ENCODE results near the gene DDIT3.
A peak's percentile ranks its signal among the peaks of the same experiment; 100 is the strongest.

Gene DDIT3

DNA sequence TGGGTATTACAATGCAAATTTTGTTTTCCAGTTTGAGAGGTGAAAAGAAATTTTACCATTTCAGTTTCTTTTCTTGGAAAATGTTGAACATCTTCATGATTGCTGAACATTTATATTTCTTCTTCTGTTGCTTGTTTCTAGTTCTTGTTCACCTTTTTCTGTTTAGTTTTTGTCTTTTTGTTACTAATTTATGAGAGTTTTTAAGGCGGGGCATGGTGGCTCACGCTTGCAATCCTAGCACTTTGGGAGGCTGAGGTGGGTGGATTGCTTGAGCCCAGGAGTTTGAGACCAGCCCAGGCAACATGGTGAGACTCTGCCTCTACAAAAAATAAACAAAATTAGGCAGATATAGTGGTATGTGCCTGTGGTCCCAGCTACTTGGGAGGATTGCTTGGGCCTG is 40.2 kb upstream of the DDIT3 start:
- peaks cover 20% of the 10 kb centered on the region for H3K27me3 Mint-ChIP-seq (ENCODE audit: low read depth, poor library complexity)
- H3K4me1 Mint-ChIP-seq = no peaks in the 10 kb centered on the region
- TF ChIP-seq, protein P1, sequence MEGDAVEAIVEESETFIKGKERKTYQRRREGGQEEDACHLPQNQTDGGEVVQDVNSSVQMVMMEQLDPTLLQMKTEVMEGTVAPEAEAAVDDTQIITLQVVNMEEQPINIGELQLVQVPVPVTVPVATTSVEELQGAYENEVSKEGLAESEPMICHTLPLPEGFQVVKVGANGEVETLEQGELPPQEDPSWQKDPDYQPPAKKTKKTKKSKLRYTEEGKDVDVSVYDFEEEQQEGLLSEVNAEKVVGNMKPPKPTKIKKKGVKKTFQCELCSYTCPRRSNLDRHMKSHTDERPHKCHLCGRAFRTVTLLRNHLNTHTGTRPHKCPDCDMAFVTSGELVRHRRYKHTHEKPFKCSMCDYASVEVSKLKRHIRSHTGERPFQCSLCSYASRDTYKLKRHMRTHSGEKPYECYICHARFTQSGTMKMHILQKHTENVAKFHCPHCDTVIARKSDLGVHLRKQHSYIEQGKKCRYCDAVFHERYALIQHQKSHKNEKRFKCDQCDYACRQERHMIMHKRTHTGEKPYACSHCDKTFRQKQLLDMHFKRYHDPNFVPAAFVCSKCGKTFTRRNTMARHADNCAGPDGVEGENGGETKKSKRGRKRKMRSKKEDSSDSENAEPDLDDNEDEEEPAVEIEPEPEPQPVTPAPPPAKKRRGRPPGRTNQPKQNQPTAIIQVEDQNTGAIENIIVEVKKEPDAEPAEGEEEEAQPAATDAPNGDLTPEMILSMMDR (IDR thresholded peaks at IDR 0.05) = no peak
- no peak overlapping the region for H3K4me3 Mint-ChIP-seq
- no peak overlapping the region for H3K27ac Mint-ChIP-seq
- no peaks in the 10 kb centered on the region for H3K36me3 Mint-ChIP-seq (ENCODE audit: low read depth)
- H3K9me3 Mint-ChIP-seq = no peaks in the 10 kb centered on the region
- no peak for DNase-seq

DNA sequence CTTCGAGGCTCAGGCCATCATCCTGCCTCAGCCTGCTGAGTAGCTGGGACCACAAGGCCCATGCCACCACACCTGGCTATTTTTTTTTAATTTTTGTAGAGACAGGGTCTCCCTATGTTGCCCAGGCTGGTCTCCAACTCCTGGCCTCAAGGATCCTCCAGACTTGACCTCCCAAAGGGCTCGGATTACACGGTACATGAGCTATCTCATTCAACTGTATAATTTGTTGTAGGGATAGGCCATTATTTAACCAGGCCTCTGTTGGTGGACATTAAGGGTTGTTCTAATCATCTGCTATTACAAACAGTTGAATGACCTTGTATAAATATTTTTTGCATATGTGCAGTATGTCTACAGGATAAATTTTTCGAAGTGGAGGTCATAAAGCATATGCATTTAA is 38.5 kb upstream of the DDIT3 start:
- no peak overlapping the region for H3K27ac Mint-ChIP-seq
- no peak for DNase-seq

DNA sequence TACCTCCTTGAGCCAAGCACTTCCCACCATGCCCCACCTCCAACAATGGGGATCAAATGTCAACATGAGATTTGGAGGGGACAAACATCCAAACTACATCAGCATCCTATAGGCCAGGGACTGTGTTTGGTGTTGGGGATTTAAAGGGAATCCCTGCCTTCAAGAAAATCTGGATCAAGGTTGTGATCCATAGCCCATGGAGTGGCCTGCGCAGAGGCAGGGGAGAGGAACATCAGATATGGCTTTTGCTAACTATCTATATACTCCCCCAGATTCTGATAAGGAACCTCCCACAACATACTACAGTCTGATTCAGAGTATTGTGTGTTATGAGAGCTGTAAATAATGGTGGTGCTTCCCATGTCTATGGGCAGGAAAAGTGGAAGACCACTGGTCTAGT is 34.6 kb upstream of the DDIT3 start:
- peaks cover 31% of the 10 kb centered on the region for H3K27me3 Mint-ChIP-seq (ENCODE audit: low read depth, poor library complexity)
- no peaks in the 10 kb centered on the region for H3K36me3 Mint-ChIP-seq (ENCODE audit: low read depth)
- H3K9me3 Mint-ChIP-seq = no peaks in the 10 kb centered on the region
- TF ChIP-seq, protein P1 (IDR thresholded peaks at IDR 0.05) = no peak
- peaks cover 43% of the 10 kb centered on the region for H3K4me1 Mint-ChIP-seq
- H3K4me3 Mint-ChIP-seq = no peak overlapping the region
- H3K27ac Mint-ChIP-seq = no peak overlapping the region
- DNase-seq = no peak

More for the DNA sequence above, 38.5 kb upstream of the DDIT3 start:
- no peak overlapping the region for H3K4me3 Mint-ChIP-seq
- peaks cover 14% of the 10 kb centered on the region for H3K27me3 Mint-ChIP-seq (ENCODE audit: low read depth, poor library complexity)
- no peaks in the 10 kb centered on the region for H3K9me3 Mint-ChIP-seq
- H3K4me1 Mint-ChIP-seq = peaks cover 8% of the 10 kb centered on the region
- TF ChIP-seq, protein P1 (IDR thresholded peaks at IDR 0.05) = no peak
- no peaks in the 10 kb centered on the region for H3K36me3 Mint-ChIP-seq (ENCODE audit: low read depth)

DNA sequence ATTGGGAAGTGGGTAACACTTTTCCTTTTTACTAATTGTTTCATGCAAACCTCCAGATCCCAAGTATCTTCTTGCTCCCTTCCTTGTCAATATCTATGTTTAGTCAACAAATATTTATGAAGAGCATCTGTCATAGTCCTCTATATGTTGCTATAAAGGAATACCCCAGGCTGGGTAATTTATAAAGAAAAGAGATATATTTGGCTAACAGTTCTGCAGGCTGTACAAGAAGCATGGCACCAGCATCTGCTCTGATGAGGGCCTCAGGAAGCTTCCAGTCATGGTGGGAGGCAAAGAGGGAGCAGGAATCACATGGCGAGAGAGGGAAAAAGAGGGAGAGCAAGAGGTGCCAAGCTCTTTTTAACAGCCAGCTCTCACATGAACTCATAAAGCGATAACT is 34.1 kb upstream of the DDIT3 start:
- Mint-ChIP-seq H3K36me3 (ENCODE audit: low read depth) (no peaks in the 10 kb centered on the region), H3K27ac (no peak overlapping the region), H3K27me3 (ENCODE audit: low read depth, poor library complexity) (peaks cover 33% of the 10 kb centered on the region), H3K4me3 (no peak overlapping the region), H3K9me3 (no peaks in the 10 kb centered on the region), H3K4me1 (peaks cover 43% of the 10 kb centered on the region)
- DNase-seq = no peak
- TF ChIP-seq, protein P1 (IDR thresholded peaks at IDR 0.05) = no peak

DNA sequence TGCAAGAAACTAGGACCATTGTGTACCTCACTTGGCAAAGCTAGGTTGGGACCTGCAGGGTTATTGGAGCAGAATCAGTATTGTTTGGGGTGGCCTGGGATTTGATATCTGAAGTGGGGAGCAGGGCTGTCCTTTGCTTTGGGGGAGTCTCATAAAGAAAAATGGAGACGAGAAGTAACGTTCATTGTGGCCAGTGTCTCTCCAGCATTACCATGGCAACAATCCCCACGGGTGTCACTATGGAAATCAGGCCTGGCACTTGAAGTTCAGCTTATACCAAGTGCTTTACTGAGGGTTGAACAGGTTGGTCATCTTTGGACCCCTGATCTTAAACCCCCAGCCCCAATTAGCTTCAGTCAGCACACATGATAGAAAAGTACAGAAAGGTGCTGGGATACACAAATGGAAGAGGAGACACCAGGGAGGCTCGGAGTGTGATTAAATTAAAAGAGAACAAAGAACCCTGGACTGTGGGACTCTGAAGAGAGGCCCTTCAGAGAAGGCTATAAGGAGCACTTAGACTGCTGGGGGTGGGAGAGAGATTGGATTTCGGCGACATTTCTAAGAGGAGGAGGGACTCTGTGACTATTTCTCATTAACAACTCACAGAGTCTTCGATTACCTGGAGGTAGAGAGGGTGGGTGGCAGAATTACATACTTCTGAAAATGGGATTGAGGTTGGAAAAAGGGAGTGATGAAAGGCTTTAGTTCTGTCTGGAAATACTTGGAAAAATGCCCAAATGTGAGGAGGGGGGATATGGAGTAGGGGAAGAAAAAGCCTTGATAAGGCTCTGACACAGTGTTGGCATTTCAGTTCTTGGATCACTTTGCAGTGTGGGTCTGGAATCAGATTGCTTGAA is 33.3 kb upstream of the DDIT3 start:
- H3K27me3 Mint-ChIP-seq (ENCODE audit: low read depth, poor library complexity) = peaks cover 42% of the 10 kb centered on the region
- H3K4me1 Mint-ChIP-seq = peaks cover 43% of the 10 kb centered on the region
- H3K9me3 Mint-ChIP-seq = no peaks in the 10 kb centered on the region
- H3K27ac Mint-ChIP-seq = peak overlapping the region; percentile 30
- DNase-seq = peak; percentile 40
- H3K36me3 Mint-ChIP-seq (ENCODE audit: low read depth) = no peaks in the 10 kb centered on the region
- TF ChIP-seq, protein P1 (IDR thresholded peaks at IDR 0.05) = no peak
- peak overlapping the region; percentile 60 for H3K4me3 Mint-ChIP-seq

DNA sequence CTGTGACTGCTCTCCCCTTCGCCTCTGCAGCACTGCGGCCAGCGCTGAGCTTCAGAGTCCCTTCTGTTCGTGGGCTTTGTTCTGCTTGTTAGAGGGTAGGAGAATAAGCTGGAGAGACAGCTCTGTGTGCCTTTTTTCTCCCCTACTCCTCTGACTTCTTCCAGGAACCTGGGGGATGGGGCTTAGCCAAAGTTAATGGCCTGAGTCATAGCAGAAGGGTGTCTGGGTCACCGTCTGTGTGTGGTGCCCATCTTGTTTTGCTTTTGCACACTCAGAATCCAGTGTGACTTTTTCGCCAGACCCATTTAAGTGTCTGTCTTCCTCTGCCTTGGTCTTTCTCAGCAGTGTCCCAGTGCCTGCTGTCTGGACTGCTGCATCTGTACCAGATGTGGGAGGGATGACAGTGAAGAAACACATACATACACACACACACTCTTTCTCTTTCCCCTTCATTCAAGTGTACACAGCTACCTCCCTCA is 32.6 kb upstream of the DDIT3 start:
- TF ChIP-seq, protein P1 (IDR thresholded peaks at IDR 0.05) = no peak
- Mint-ChIP-seq H3K4me3 (peak overlapping the region; percentile 60), H3K4me1 (peaks cover 43% of the 10 kb centered on the region), H3K27me3 (ENCODE audit: low read depth, poor library complexity) (peaks cover 49% of the 10 kb centered on the region), H3K9me3 (no peaks in the 10 kb centered on the region), H3K36me3 (ENCODE audit: low read depth) (no peaks in the 10 kb centered on the region), H3K27ac (peak overlapping the region; percentile 30)
- DNase-seq = no peak

Measured in nephron progenitor cell (in vitro differentiated cells).